ENCODE measurements around the gene ACTG1. TPM values are rescaled to one million over a fixed set of nuclear protein-coding genes. Genes with fewer than 3 reads are reported as not detected.
A peak's percentile ranks its signal among the peaks of the same experiment; 100 is the strongest.

Gene ACTG1
- total RNA-seq, 3 donors from 2014 or later = 1,922 to 4,060 (median 3,184) TPM

GRCh38 chr17:81528384-81528650, 15.7 kb upstream of the ACTG1 start:
- intact Hi-C loops (cut with DNase I, micrococcal nuclease) = no loop called here
- peak in 1 of 3 donors; percentile 43 for DNase-seq
- no peak for TF ChIP-seq CTCF (IDR thresholded peaks at IDR 0.05)
- H3K4me3 ChIP-seq = no peak overlapping the region
- no peaks in the 10 kb centered on the region for H3K9me3 ChIP-seq
- peaks cover 14% of the 10 kb centered on the region for H3K4me1 ChIP-seq (ENCODE audit: low read depth)
- no peaks in the 10 kb centered on the region for H3K36me3 ChIP-seq (ENCODE audit: low read depth)
- no peak for ATAC-seq

- intact Hi-C loops (cut with DNase I, micrococcal nuclease) = no loop called here
- peaks cover 14% of the 10 kb centered on the region for H3K4me1 ChIP-seq (ENCODE audit: low read depth)
Measured at GRCh38 chr17:81527591-81528383, 15.2 kb upstream of the ACTG1 start, which contains the start of gene FSCN2. FSCN2 (plus strand) TSS chr17:81528377; CDS start chr17:81528532, 155 bp downstream.

GRCh38 chr17:81526662-81527571, 14.3 kb upstream of the ACTG1 start:
- intact Hi-C loops (cut with DNase I, micrococcal nuclease) = no loop called here
- ATAC-seq (no peak), DNase-seq (no peak)
- Histone ChIP-seq H3K4me3 (no peak overlapping the region), H3K4me1 (ENCODE audit: low read depth) (peaks cover 14% of the 10 kb centered on the region), H3K36me3 (ENCODE audit: low read depth) (no peaks in the 10 kb centered on the region), H3K9me3 (no peaks in the 10 kb centered on the region)
- no peak for TF ChIP-seq CTCF (IDR thresholded peaks at IDR 0.05)

More at GRCh38 chr17:81527591-81528383, 15.2 kb upstream of the ACTG1 start, which contains the start of gene FSCN2:
- DNase-seq (no peak), ATAC-seq (peak; percentile 62)
- H3K36me3 ChIP-seq (ENCODE audit: low read depth) = no peaks in the 10 kb centered on the region
- TF ChIP-seq CTCF (IDR thresholded peaks at IDR 0.05) = no peak
- H3K4me3 ChIP-seq = no peak within 1 kb of the TSS
- H3K9me3 ChIP-seq = no peaks in the 10 kb centered on the region

- DNase-seq = no peak
- intact Hi-C loops (cut with DNase I, micrococcal nuclease) = no loop called here
- H3K4me1 ChIP-seq (ENCODE audit: low read depth) = peaks cover 17% of the 10 kb centered on the region
Measured at GRCh38 chr17:81524865-81525159, 12.2 kb upstream of the ACTG1 start.

More at GRCh38 chr17:81524865-81525159, 12.2 kb upstream of the ACTG1 start:
- no peak overlapping the region for H3K4me3 ChIP-seq
- ATAC-seq = no peak
- H3K36me3 ChIP-seq (ENCODE audit: low read depth) = no peaks in the 10 kb centered on the region
- no peaks in the 10 kb centered on the region for H3K9me3 ChIP-seq
- TF ChIP-seq CTCF (IDR thresholded peaks at IDR 0.05) = no peak
